ENCODE data around the gene TMEM107. TPM values are rescaled to one million over a fixed set of nuclear protein-coding genes. Genes with fewer than 3 reads are reported as not detected.
A peak's percentile ranks its signal among the peaks of the same experiment; 100 is the strongest.

TMEM107 gene
- polyA plus RNA-seq, 4 donors = 0.89 to 14.9 (median 7.4) TPM

GRCh38 chr17:8160224-8160577 is 16.0 kb downstream of the TMEM107 start:
- no peak overlapping the region for H3K4me3 ChIP-seq (ENCODE audit: low read depth in 1 of 3, low read length in 3 of 3)
- WGBS, 3 donors = 61 to 69% (median 64%) methylated on average over 3 to 4 of the region's 4 CpGs
- DNase-seq (peak in 1 of 2 donors; percentile 26), FAIRE-seq (no peak)
- H3K27me3 ChIP-seq (ENCODE audit: control insufficient read depth in 3 of 3, insufficient read depth in 3 of 3, low read length in 3 of 3) = no peaks in the 10 kb centered on the region
- H3K9me3 ChIP-seq (ENCODE audit: control insufficient read depth in 2 of 2, insufficient read depth in 1 of 2, low read depth in 1 of 2, low read length in 1 of 2) = no peaks in the 10 kb centered on the region
- peak overlapping the region in 1 of 3 donors; percentile 50 for H3K27ac ChIP-seq (ENCODE audit: low read depth in 1 of 3, low read length in 2 of 3)
- peaks cover 6 to 59% (median 15%) of the 10 kb centered on the region in 3 donors for H3K4me1 ChIP-seq (ENCODE audit: control insufficient read depth in 3 of 3, insufficient read depth in 2 of 3, low read depth in 1 of 3, low read length in 2 of 3)
- peaks cover 0 to 40% (median 4%) of the 10 kb centered on the region in 3 donors for H3K36me3 ChIP-seq (ENCODE audit: control insufficient read depth in 3 of 3, insufficient read depth in 2 of 3, low read depth in 1 of 3, low read length in 3 of 3)

- Histone ChIP-seq H3K9me3 (ENCODE audit: control insufficient read depth in 2 of 2, insufficient read depth in 1 of 2, low read depth in 1 of 2, low read length in 1 of 2) (no peaks in the 10 kb centered on the region), H3K27ac (ENCODE audit: low read depth in 1 of 3, low read length in 2 of 3) (peak overlapping the region in 2 of 3 donors; percentile 18 to 50), H3K4me1 (ENCODE audit: control insufficient read depth in 3 of 3, insufficient read depth in 2 of 3, low read depth in 1 of 3, low read length in 2 of 3) (peaks cover 6 to 62% (median 15%) of the 10 kb centered on the region in 3 donors), H3K36me3 (ENCODE audit: control insufficient read depth in 3 of 3, insufficient read depth in 2 of 3, low read depth in 1 of 3, low read length in 3 of 3) (peaks cover 0 to 40% (median 4%) of the 10 kb centered on the region in 3 donors), H3K27me3 (ENCODE audit: control insufficient read depth in 3 of 3, insufficient read depth in 3 of 3, low read length in 3 of 3) (no peaks in the 10 kb centered on the region), H3K4me3 (ENCODE audit: low read depth in 1 of 3, low read length in 3 of 3) (no peak overlapping the region)
- 62 to 76% (median 70%) methylated on average over 4 of the region's 4 CpGs for WGBS, 3 donors
- DNase-seq = no peak
- FAIRE-seq = no peak
Measured at GRCh38 chr17:8159459-8160223, 16.5 kb downstream of the TMEM107 start.

- H3K36me3 ChIP-seq (ENCODE audit: control insufficient read depth in 3 of 3, insufficient read depth in 2 of 3, low read depth in 1 of 3, low read length in 3 of 3) = peaks cover 0 to 40% (median 4%) of the 10 kb centered on the region in 3 donors
- DNase-seq (no peak), FAIRE-seq (no peak)
- 50 to 58% (median 55%) methylated on average over 3 of the region's 3 CpGs for WGBS, 3 donors
- peaks cover 5 to 62% (median 14%) of the 10 kb centered on the region in 3 donors for H3K4me1 ChIP-seq (ENCODE audit: control insufficient read depth in 3 of 3, insufficient read depth in 2 of 3, low read depth in 1 of 3, low read length in 2 of 3)
- peak overlapping the region in 1 of 3 donors; percentile 26 for H3K27ac ChIP-seq (ENCODE audit: low read depth in 1 of 3, low read length in 2 of 3)
- no peaks in the 10 kb centered on the region for H3K27me3 ChIP-seq (ENCODE audit: control insufficient read depth in 3 of 3, insufficient read depth in 3 of 3, low read length in 3 of 3)
- H3K4me3 ChIP-seq (ENCODE audit: low read depth in 1 of 3, low read length in 3 of 3) = no peak overlapping the region
- H3K9me3 ChIP-seq (ENCODE audit: control insufficient read depth in 2 of 2, insufficient read depth in 1 of 2, low read depth in 1 of 2, low read length in 1 of 2) = no peaks in the 10 kb centered on the region
Measured at GRCh38 chr17:8159032-8159400, 17.2 kb downstream of the TMEM107 start.

GRCh38 chr17:8158267-8159031 is 17.7 kb downstream of the TMEM107 start:
- WGBS, 3 donors = 41 to 44% (median 43%) methylated on average over 20 of the region's 20 CpGs
- Histone ChIP-seq H3K4me1 (ENCODE audit: control insufficient read depth in 3 of 3, insufficient read depth in 2 of 3, low read depth in 1 of 3, low read length in 2 of 3) (peaks cover 3 to 61% (median 8%) of the 10 kb centered on the region in 3 donors), H3K4me3 (ENCODE audit: low read depth in 1 of 3, low read length in 3 of 3) (no peak overlapping the region), H3K27me3 (ENCODE audit: control insufficient read depth in 3 of 3, insufficient read depth in 3 of 3, low read length in 3 of 3) (no peaks in the 10 kb centered on the region), H3K27ac (ENCODE audit: low read depth in 1 of 3, low read length in 2 of 3) (peak overlapping the region; percentile 62 to 96 (median 95)), H3K36me3 (ENCODE audit: control insufficient read depth in 3 of 3, insufficient read depth in 2 of 3, low read depth in 1 of 3, low read length in 3 of 3) (peaks cover 0 to 40% (median 4%) of the 10 kb centered on the region in 3 donors), H3K9me3 (ENCODE audit: control insufficient read depth in 2 of 2, insufficient read depth in 1 of 2, low read depth in 1 of 2, low read length in 1 of 2) (no peaks in the 10 kb centered on the region)
- DNase-seq = peak; percentile 97
- FAIRE-seq = no peak

- peaks cover 1 to 69% (median 9%) of the 10 kb centered on the region in 3 donors for H3K4me1 ChIP-seq (ENCODE audit: control insufficient read depth in 3 of 3, insufficient read depth in 2 of 3, low read depth in 1 of 3, low read length in 2 of 3)
Measured at GRCh38 chr17:8156246-8156992, 19.8 kb downstream of the TMEM107 start.

GRCh38 chr17:8155996-8156245 is 20.3 kb downstream of the TMEM107 start:
- WGBS, 3 donors = 0 to 2% (median 1%) methylated on average over 11 of the region's 11 CpGs
- no peak for DNase-seq
- peaks cover 0 to 67% (median 8%) of the 10 kb centered on the region in 3 donors for H3K4me1 ChIP-seq (ENCODE audit: control insufficient read depth in 3 of 3, insufficient read depth in 2 of 3, low read depth in 1 of 3, low read length in 2 of 3)
- no peak for FAIRE-seq
- no peaks in the 10 kb centered on the region for H3K9me3 ChIP-seq (ENCODE audit: control insufficient read depth in 2 of 2, insufficient read depth in 1 of 2, low read depth in 1 of 2, low read length in 1 of 2)
- H3K4me3 ChIP-seq (ENCODE audit: low read depth in 1 of 3, low read length in 3 of 3) = peak overlapping the region; percentile 58 to 71 (median 59)
- no peaks in the 10 kb centered on the region for H3K27me3 ChIP-seq (ENCODE audit: control insufficient read depth in 3 of 3, insufficient read depth in 3 of 3, low read length in 3 of 3)
- H3K27ac ChIP-seq (ENCODE audit: low read depth in 1 of 3, low read length in 2 of 3) = peak overlapping the region; percentile 90 to 97 (median 92)
- H3K36me3 ChIP-seq (ENCODE audit: control insufficient read depth in 3 of 3, insufficient read depth in 2 of 3, low read depth in 1 of 3, low read length in 3 of 3) = peaks cover 0 to 29% (median 2%) of the 10 kb centered on the region in 3 donors

More at GRCh38 chr17:8156246-8156992, 19.8 kb downstream of the TMEM107 start:
- H3K9me3 ChIP-seq (ENCODE audit: control insufficient read depth in 2 of 2, insufficient read depth in 1 of 2, low read depth in 1 of 2, low read length in 1 of 2) = no peaks in the 10 kb centered on the region
- FAIRE-seq (peak; percentile 96), DNase-seq (peak; percentile 100)
- peaks cover 0 to 34% (median 4%) of the 10 kb centered on the region in 3 donors for H3K36me3 ChIP-seq (ENCODE audit: control insufficient read depth in 3 of 3, insufficient read depth in 2 of 3, low read depth in 1 of 3, low read length in 3 of 3)
- H3K27ac ChIP-seq (ENCODE audit: low read depth in 1 of 3, low read length in 2 of 3) = peak overlapping the region; percentile 91 to 99 (median 98)
- no peaks in the 10 kb centered on the region for H3K27me3 ChIP-seq (ENCODE audit: control insufficient read depth in 3 of 3, insufficient read depth in 3 of 3, low read length in 3 of 3)
- peak overlapping the region; percentile 58 to 71 (median 59) for H3K4me3 ChIP-seq (ENCODE audit: low read depth in 1 of 3, low read length in 3 of 3)
- 0 to 1% (median 0%) methylated on average over 56 to 59 of the region's 59 CpGs for WGBS, 3 donors

- peaks cover 0 to 67% (median 12%) of the 10 kb centered on the region in 3 donors for H3K4me1 ChIP-seq (ENCODE audit: control insufficient read depth in 3 of 3, insufficient read depth in 2 of 3, low read depth in 1 of 3, low read length in 2 of 3)
- H3K36me3 ChIP-seq (ENCODE audit: control insufficient read depth in 3 of 3, insufficient read depth in 2 of 3, low read depth in 1 of 3, low read length in 3 of 3) = peaks cover 0 to 30% (median 2%) of the 10 kb centered on the region in 3 donors
- H3K9me3 ChIP-seq (ENCODE audit: control insufficient read depth in 2 of 2, insufficient read depth in 1 of 2, low read depth in 1 of 2, low read length in 1 of 2) = no peaks in the 10 kb centered on the region
- no peaks in the 10 kb centered on the region for H3K27me3 ChIP-seq (ENCODE audit: control insufficient read depth in 3 of 3, insufficient read depth in 3 of 3, low read length in 3 of 3)
- H3K4me3 ChIP-seq (ENCODE audit: low read depth in 1 of 3, low read length in 3 of 3) = peak overlapping the region; percentile 58 to 71 (median 59)
- peak overlapping the region; percentile 90 to 97 (median 92) for H3K27ac ChIP-seq (ENCODE audit: low read depth in 1 of 3, low read length in 2 of 3)
- no peak for FAIRE-seq
- peak; percentile 41 to 42 for DNase-seq
- 18 to 33% (median 27%) methylated on average over 14 of the region's 14 CpGs for WGBS, 3 donors
Measured at GRCh38 chr17:8155231-8155995, 20.8 kb downstream of the TMEM107 start.
